K562 (cell line): ENCODE data around the gene NUDT5. TPM values are rescaled to one million over a fixed set of nuclear protein-coding genes. Genes with fewer than 3 reads are reported as not detected.

Experiments used
- ATAC-seq: fragments of 200-7000 bp; cut with Tn5 transposase; 3 replicates; pipeline ENCODE4 v1.9.1; 2020; ENCODE audit warnings: moderate library complexity
- BruUV-seq: library from RNA; stranded (reverse); fragments of 400-500 nt; replicated peaks from 2 replicates; lab custom pipeline; 2021; lab: Mats Ljungman, UMichigan
- CTCF ChIA-PET: fragments of 300-600 bp; formaldehyde crosslinking; extraction: SDS; loops from one replicate; lab custom pipeline; 2021; ENCODE audit warnings: low intra/inter-chr PET ratio; lab: Yijun Ruan, JAX
- POLR2A ChIA-PET: fragments of 300-600, 350-650 bp; sonication (Branson Sonifier 250); formaldehyde crosslinking; extraction: SDS; loops from one replicate; lab custom pipeline; 2021; ENCODE audit warnings: antibody characterized with exemption, inconsistent platforms; lab: Yijun Ruan, JAX
- DNase-seq, 4 experiments: peaks; one replicate each; pipeline versions ENCODE4 v3.0.0 to v3.0.0-alpha.2; 2011 to 2018; ENCODE audit warnings: low spot score in 3 of 4, mixed read lengths in 3 of 4; ENCODE audit errors: extremely low read depth in 1 of 4
- FAIRE-seq: peaks from 2 replicates; lab custom pipeline; 2011; peaks lifted over from hg19 to GRCh38; lab: Jason Lieb, UNC
- H2AFZ ChIP-seq: 2 replicates; pipeline ENCODE4 v1.6.0; 2011; ENCODE audit warnings: low read depth, low read length, control low read depth, inconsistent platforms
- H3K27ac ChIP-seq: fragments of 200-600 bp; 3 replicates; pipeline ENCODE4 v1.8.0; 2011; ENCODE audit warnings: low read depth, mild to moderate bottlenecking, control low read depth, inconsistent platforms, low read length, moderate library complexity, mixed read lengths; ENCODE audit errors: extremely low read depth
- H3K27me3 ChIP-seq, 2 experiments: fragments of 300-600 bp in 1 of 2; 2 replicates in 1 of 2; 3 replicates in 1 of 2; pipeline versions ENCODE4 v1.6.0 to v1.8.0; 2011; ENCODE audit warnings: inconsistent platforms in 2 of 2, low read length in 2 of 2, mild to moderate bottlenecking in 1 of 2, mixed read lengths in 1 of 2, moderate library complexity in 1 of 2; ENCODE audit not compliant: control insufficient read depth in 2 of 2, insufficient read depth in 2 of 2
- H3K36me3 ChIP-seq: fragments of 300-600 bp; 3 replicates; pipeline ENCODE4 v1.8.0; 2011; ENCODE audit warnings: mild to moderate bottlenecking, low read length, inconsistent platforms; ENCODE audit not compliant: control insufficient read depth, insufficient read depth
- H3K4me1 ChIP-seq, 2 experiments: fragments of 200-600 bp in 1 of 2; replicated peaks in 1 of 2; 2 replicates in 1 of 2; 3 replicates in 1 of 2; pipeline versions ENCODE4 v1.5.1 to v1.8.0; 2011; ENCODE audit warnings: inconsistent platforms in 2 of 2, low read length in 2 of 2, mild to moderate bottlenecking in 1 of 2, mixed read lengths in 1 of 2, moderate library complexity in 1 of 2; ENCODE audit not compliant: control insufficient read depth in 2 of 2, insufficient read depth in 2 of 2
- H3K4me2 ChIP-seq: 2 replicates; pipeline ENCODE4 v1.6.1; 2011; ENCODE audit warnings: low read length, control low read depth, inconsistent platforms, mixed read lengths; ENCODE audit not compliant: insufficient read depth
- H3K4me3 ChIP-seq: fragments of 200-600 bp; sonication (generic), shearing (Covaris generic); 2 replicates; pipeline ENCODE4 v1.5.1; 2016; ENCODE audit warnings: control low read depth, inconsistent platforms
- H3K79me2 ChIP-seq: fragments of 200-600 bp; 3 replicates; pipeline ENCODE4 v1.8.0; 2011; ENCODE audit warnings: low read length, inconsistent platforms; ENCODE audit not compliant: control insufficient read depth, insufficient read depth
- H3K9ac ChIP-seq, 2 experiments: 2 replicates each; pipeline versions ENCODE4 v1.6.0 to v1.6.1; 2011; ENCODE audit warnings: low read depth in 2 of 2, low read length in 2 of 2, control low read depth in 1 of 2, inconsistent platforms in 1 of 2, mild to moderate bottlenecking in 1 of 2, mixed read lengths in 1 of 2; ENCODE audit not compliant: insufficient read depth in 1 of 2
- H3K9me1 ChIP-seq: one replicate; pipeline ENCODE4 v1.6.0; 2011; ENCODE audit warnings: inconsistent platforms, mild to moderate bottlenecking, low read length, moderate library complexity; ENCODE audit not compliant: control insufficient read depth, insufficient read depth
- H3K9me3 ChIP-seq: replicated peaks from 2 replicates; pipeline ENCODE4 v1.5.1; 2011; ENCODE audit warnings: low read depth, low read length, inconsistent platforms; ENCODE audit not compliant: control insufficient read depth, insufficient read depth
- H4K20me1 ChIP-seq: replicated peaks from 2 replicates; pipeline ENCODE4 v1.6.1; 2011; ENCODE audit warnings: low read length, inconsistent platforms, mixed read lengths; ENCODE audit not compliant: control insufficient read depth, insufficient read depth
- EGR1 ChIP-seq: fragments of 450-650 bp; conservative IDR thresholded peaks from 2 replicates; pipeline ENCODE4 v1.6.1; 2017; ENCODE audit warnings: mild to moderate bottlenecking
- FOXP1 ChIP-seq: sonication (generic); formaldehyde crosslinking; IDR thresholded peaks from 2 replicates; pipeline ENCODE4 v1.8.0; 2022; ENCODE audit warnings: mild to moderate bottlenecking, missing genetic modification reagents
- ILF3 ChIP-seq: fragments of 450-650 bp; IDR thresholded peaks from 2 replicates; pipeline ENCODE4 v1.6.1; 2018; ENCODE audit warnings: antibody characterized with exemption, mild to moderate bottlenecking, moderate library complexity, borderline replicate concordance
- KAT2B ChIP-seq: IDR thresholded peaks from one replicate; pipeline ENCODE4 v1.6.1; 2012; ENCODE audit warnings: low read depth, mild to moderate bottlenecking, control low read depth, inconsistent platforms, low read length, moderate library complexity
- PRMT5 ChIP-seq: sonication (generic); formaldehyde crosslinking; IDR thresholded peaks from 2 replicates; pipeline ENCODE4 v1.5.0; 2020; ENCODE audit warnings: missing genetic modification reagents
- PYGO2 ChIP-seq: fragments of 450-650 bp; IDR thresholded peaks from 2 replicates; pipeline ENCODE4 v1.6.1; 2016; ENCODE audit warnings: mild to moderate bottlenecking, missing genetic modification characterization, moderate library complexity, missing compliant biosample characterization
- SIRT6 ChIP-seq: IDR thresholded peaks from one replicate; pipeline ENCODE4 v1.6.1; 2012; ENCODE audit warnings: low read depth, mild to moderate bottlenecking, control low read depth, inconsistent platforms, low read length, moderate library complexity
- SREBF2 ChIP-seq: sonication (generic); formaldehyde crosslinking; IDR thresholded peaks from 2 replicates; pipeline ENCODE4 v1.4.0; 2020; ENCODE audit warnings: mild to moderate bottlenecking, missing genetic modification reagents
- SRSF7 ChIP-seq: fragments of 200-400 bp; formaldehyde crosslinking; optimal IDR thresholded peaks from 2 replicates; pipeline ENCODE3; 2017; ENCODE audit warnings: mild to moderate bottlenecking, low read depth, low read length
- ZFP36 ChIP-seq: fragments of 150-350 bp; IDR thresholded peaks from 2 replicates; pipeline ENCODE4 v1.6.1; 2018; ENCODE audit warnings: low read length, low read depth; ENCODE audit not compliant: partially characterized antibody
- ZNF253 ChIP-seq: fragments of 250-450 bp; sonication (Bioruptor Pico); conservative IDR thresholded peaks from 2 replicates; pipeline ENCODE4 v1.6.1; 2021; ENCODE audit warnings: mild to moderate bottlenecking
- WGBS: fragments of 100-300 bp; shearing (Covaris generic); methylation state at CpG from one replicate; pipeline ENCODE4 v1.1.6; 2016; ENCODE audit warnings: low coverage, mixed read lengths; ENCODE audit not compliant: insufficient coverage; ENCODE audit errors: missing lambda C conversion rate; 5-methylcytosine and 5-hydroxymethylcytosine counted together
- in situ Hi-C: fragments of 300-500 bp; cut with MboI; formaldehyde crosslinking; loops from 4 replicates; pipeline ENCODE4 v1.15.0; 2018; ENCODE audit warnings: inconsistent platforms, mixed read lengths
- intact Hi-C: fragments of 100-400 bp; cut with micrococcal nuclease; formaldehyde crosslinking; loops from 2 replicates; pipeline ENCODE4 v1.14.2; 2022
- polyA plus RNA-seq, 8 experiments: library from polyadenylated mRNA; depleted of rRNA in 4 of 8; stranded (reverse) in 5 of 8; unstranded in 3 of 8; fragments of >200 nt; fragmentation: Nextera tagmentation in 2 of 8; fragmentation: Illumina TruSeq in 1 of 8; extraction: Ambion mirVana in 2 of 8; extraction: Trizol in 1 of 8; gene quantifications; 2 replicates each; pipeline versions ENCODE4 v1.2.1 to v1.2.3, GENCODE V29; 2011 to 2014; ENCODE audit warnings: inconsistent platforms in 1 of 8, missing spikeins in 1 of 8
- total RNA-seq, 7 experiments: library from RNA; depleted of rRNA in 6 of 7; stranded (reverse); fragments of >200 nt in 6 of 7; fragmentation: Illumina TruSeq in 2 of 7; extraction: Trizol in 2 of 7; gene quantifications; 2 replicates each; pipeline versions ENCODE4 v1.2.1 to v1.2.3, GENCODE V29; 2011 to 2021; ENCODE audit warnings: low replicate concordance in 1 of 7
- TF ChIP-seq, protein P1 (sequence below): fragments of 250-450 bp; sonication (Bioruptor Pico); IDR thresholded peaks from 2 replicates; pipeline ENCODE4 v1.5.0; 2021; ENCODE audit warnings: mild to moderate bottlenecking, moderate library complexity
- TF ChIP-seq, protein P2 (sequence below): fragments of 250-450 bp; sonication (Bioruptor Pico); IDR thresholded peaks from 2 replicates; pipeline ENCODE4 v1.8.0; 2022; ENCODE audit warnings: inconsistent platforms, mild to moderate bottlenecking, moderate library complexity, borderline replicate concordance

Gene NUDT5
- total and polyA plus RNA-seq, 9 of the 15 experiments (the other 6 are each of a cell fraction or from before 2014, with no cell fraction given), result 87.7 to 422 (median 186) TPM

DNA sequence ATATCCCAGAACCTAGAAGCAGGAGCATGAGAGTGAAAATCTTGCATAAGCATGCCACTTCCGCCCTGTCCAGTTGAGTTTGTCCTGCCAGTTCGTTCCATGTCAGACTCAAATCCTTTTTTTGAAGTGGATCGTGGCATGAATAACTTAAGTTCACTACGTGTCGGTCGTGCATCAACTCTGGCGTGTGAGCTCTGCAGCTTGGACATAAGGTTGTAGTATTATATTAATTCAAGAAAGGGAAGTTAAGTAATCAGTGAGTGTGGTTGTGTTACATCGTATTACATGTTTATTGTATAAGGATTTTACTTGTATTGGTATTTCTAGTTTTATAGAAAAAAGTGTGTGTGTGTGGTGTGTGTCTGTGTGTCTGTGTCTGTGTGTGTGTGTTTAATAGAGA lies 23.3 kb upstream of the NUDT5 start:
- H3K27ac ChIP-seq, result no peak overlapping the region
- H3K9ac ChIP-seq, result no peak overlapping the region
- no peak overlapping the region for H3K4me3 ChIP-seq
- ChIA-PET CTCF (no interaction called here), POLR2A (no interaction called here)
- BruUV-seq, result no TSS peak
- 0 out of 2 replicates have a peak, but pooled peaks cover 3% of the 10 kb centered on the region for H3K9me3 ChIP-seq
- peaks cover 76% of the 10 kb centered on the region for H3K36me3 ChIP-seq
- no peak for DNase-seq
- no peaks in the 10 kb centered on the region for H3K27me3 ChIP-seq
- no peak for FAIRE-seq
- in situ Hi-C loops, result no loop called here
- no peaks in the 10 kb centered on the region for H4K20me1 ChIP-seq
- H3K4me2 ChIP-seq, result no peak overlapping the region
- no peak overlapping the region for H2AFZ ChIP-seq
- no peak for ATAC-seq
- WGBS, result 93% methylated on average over 8 of the region's 8 CpGs
- TF ChIP-seq FOXP1 (CRISPR knock-in tag) (no peak), PRMT5 (CRISPR knock-in tag) (no peak), ZFP36 (no peak), SRSF7 (no peak), EGR1 (no peak), SREBF2 (no peak), PYGO2 (tag) (no peak), ILF3 (no peak), SIRT6 (no peak), ZNF253 (CRISPR knock-in tag) (no peak), KAT2B (no peak)
- TF ChIP-seq, protein P1, sequence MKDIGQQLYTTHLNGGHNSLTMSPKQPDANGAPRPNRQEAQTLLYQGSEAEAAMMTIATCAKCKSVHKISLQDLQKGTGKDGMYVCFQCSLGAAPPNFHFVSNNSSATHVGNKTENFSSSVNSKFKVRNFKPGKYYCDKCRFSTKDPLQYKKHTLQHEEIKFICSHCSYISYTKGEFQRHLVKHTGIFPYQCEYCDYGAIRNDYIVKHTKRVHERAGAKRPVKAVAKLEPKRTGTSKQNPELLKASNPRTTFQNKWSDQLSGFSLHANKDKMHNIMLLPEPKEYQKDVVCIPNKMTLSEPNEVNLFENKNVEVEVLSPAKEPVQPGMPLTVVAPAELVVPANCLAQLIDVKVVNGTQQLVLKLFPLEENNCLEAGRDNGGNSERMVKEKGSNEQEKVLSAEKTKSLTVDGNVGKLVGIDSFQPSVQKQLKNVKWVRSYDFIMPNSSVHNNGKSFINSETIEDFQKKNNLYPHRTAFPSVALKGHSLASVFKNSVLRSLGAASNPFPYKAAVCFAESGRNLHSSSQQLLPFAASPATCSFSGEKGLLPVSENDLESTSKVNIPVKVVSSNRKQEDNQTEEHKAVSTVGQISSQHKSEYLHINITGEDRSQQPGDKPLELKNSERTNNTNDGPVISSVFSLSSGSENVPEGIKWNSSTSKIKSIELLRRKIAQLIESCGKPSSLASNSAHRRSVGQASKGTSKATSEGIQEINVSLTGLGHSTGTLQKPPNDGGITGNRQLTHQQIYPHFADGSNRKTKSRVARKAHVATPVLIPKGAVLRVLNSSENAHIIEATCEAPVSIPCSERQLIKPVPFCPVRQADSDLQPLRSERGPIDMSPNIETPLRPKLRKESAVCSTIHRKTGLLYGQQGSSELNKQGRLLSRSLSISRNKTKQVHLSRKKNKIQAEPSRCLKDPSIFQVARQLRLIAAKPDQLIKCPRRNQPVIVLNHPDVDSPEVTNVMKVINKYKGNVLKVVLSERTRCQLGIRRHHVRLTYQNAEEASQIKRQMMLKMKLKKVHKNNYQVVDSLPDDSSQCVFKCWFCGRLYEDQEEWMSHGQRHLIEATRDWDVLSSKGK (CRISPR knock-in tag), result no peak
- TF ChIP-seq, protein P2, sequence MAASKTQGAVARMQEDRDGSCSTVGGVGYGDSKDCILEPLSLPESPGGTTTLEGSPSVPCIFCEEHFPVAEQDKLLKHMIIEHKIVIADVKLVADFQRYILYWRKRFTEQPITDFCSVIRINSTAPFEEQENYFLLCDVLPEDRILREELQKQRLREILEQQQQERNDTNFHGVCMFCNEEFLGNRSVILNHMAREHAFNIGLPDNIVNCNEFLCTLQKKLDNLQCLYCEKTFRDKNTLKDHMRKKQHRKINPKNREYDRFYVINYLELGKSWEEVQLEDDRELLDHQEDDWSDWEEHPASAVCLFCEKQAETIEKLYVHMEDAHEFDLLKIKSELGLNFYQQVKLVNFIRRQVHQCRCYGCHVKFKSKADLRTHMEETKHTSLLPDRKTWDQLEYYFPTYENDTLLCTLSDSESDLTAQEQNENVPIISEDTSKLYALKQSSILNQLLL, result no peak
- intact Hi-C loops, result no loop called here
- no peaks in the 10 kb centered on the region for H3K9me1 ChIP-seq
- peaks cover 0 to 7% of the 10 kb centered on the region in 2 experiments; a peak in 3 of 5 replicates for H3K4me1 ChIP-seq
- H3K79me2 ChIP-seq, result peaks cover 31% of the 10 kb centered on the region
